Skin of body (tissue), 2 donors: ENCODE results near the gene FGG. TPM values are rescaled to one million over a fixed set of nuclear protein-coding genes. Genes with fewer than 3 reads are reported as not detected.

Experiments used
- DNase-seq: peaks from one replicate; lab custom pipeline; 2025; lab: John Stamatoyannopoulos, UW
- total RNA-seq: library from RNA; depleted of rRNA; stranded (reverse); fragments of >200 nt; gene quantifications from one replicate; pipeline ENCODE4 v1.2.3, GENCODE V29; 2014

FGG gene
- total RNA-seq, 1 donor from 2014 or later = not detected

DNA sequence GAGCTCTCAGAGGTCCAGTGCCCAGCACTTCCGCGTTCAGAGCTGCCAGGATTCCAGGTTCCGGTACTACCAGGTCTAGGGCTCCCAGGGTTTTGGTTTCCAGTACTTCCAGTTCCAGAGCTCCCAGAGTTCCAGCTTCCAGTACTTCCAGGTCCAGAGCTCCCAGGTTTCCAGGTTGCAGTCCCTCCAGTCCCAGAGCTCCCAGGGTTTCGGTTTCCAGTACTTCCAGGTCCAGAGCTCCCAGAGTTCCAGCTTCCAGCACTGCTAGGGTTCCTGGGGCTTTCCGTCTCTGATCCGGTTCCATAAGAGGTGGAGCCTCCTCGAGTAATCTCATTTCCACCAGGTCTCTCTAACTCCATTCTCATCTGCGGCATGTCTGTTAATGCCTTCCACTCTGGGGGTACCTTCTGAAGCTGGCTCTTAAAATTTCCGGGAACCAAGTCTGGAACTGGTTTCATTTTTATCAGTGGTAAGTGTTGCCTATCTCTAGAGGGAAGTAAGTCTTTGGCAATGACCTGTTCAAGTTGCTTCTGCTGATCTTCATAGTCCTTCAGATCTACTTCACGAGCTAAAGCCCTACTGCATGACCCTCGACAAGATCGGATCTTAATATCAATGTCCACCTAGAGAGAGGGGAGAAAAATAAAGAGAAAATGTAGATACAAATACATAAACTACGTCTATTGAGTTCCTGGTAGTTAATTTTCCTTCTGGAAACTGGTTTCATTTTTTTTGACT is 26.0 kb downstream of the FGG start:
- no peak for DNase-seq

- DNase-seq = no peak
Observed at GRCh38 chr4:154585369-154586018, 27.0 kb downstream of the FGG start.

- no peak for DNase-seq
Observed at GRCh38 chr4:154584259-154584658, 28.2 kb downstream of the FGG start.

DNA sequence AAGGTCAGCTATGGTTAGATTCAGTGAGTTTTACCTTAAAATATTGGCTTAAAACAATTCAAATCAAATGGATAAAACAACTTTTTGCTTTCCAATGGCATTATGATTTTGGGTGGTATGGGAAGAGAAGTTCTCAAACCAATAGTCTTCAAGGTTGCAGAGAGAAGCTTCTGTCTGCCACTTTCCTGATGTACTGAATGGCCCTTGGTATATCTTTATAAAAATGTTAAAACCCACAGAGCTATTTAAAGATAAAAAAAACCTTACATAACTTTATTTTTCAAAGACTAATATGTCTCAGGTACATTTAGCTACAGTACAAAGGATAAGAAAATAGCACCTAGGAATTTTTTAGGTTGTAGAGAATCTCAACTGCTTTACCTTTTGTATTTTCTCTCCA is 28.8 kb downstream of the FGG start:
- DNase-seq = no peak

- no peak for DNase-seq
Observed at GRCh38 chr4:154583230-154583629, 29.2 kb downstream of the FGG start.

GRCh38 chr4:154582723-154583122 is 29.7 kb downstream of the FGG start:
- DNase-seq = no peak

DNA sequence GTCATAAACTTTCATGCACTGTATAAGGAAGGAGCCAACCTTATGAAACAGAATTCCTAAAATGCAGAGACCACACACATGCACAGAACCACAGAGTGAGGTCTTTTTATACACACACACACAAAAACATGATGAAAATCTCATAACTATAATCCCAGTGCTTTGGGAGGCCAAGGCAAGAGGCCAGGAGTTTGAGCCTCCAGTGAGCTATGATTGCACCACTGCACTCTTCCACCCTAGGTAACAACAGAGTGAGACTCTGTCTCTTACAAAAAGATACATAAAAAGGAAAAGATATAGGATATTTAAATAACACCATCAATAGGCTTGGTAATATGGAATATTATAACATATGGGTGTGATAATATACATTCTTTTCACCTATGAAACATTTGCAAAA is 32.5 kb downstream of the FGG start:
- no peak for DNase-seq

DNA sequence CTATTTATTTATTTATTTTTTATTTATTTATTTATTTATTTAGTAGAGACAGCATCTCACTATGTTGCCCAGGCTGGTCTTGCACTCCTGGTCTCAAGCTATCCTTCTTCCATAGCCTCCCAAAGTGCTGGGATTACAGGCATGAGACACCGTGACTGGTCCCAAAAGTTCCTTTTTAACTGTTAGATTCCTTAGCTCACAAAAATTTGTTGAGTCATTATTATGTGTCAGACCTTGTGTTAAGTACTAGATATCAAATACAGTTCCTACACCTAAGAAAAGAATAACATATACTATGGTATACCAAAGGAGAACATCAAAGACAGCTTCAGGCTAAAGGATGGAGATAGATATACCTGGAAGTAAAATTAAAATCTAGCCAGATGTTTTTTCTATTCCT is 33.5 kb downstream of the FGG start:
- no peak for DNase-seq

DNA sequence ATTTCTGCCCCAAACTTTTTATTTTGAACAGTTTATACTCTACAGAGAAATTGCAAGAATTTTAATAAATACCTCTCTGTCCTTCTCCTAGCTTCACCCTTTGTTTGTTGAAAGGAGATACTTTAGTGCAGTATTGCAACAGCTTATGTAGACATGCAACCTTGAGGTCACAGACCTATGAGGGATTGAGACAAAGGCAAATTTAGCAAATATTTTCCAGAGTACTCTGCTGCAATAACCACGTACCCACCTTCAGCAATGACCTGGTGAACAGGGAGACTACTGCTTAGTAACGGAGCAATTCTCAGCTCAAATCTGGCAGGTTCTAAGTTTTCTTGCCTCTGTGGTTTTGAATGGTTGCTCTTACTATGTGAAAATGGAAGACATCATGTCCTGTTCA is 35.1 kb downstream of the FGG start:
- DNase-seq = no peak

GRCh38 chr4:154574311-154574710 is 38.1 kb downstream of the FGG start:
- DNase-seq = no peak

DNA sequence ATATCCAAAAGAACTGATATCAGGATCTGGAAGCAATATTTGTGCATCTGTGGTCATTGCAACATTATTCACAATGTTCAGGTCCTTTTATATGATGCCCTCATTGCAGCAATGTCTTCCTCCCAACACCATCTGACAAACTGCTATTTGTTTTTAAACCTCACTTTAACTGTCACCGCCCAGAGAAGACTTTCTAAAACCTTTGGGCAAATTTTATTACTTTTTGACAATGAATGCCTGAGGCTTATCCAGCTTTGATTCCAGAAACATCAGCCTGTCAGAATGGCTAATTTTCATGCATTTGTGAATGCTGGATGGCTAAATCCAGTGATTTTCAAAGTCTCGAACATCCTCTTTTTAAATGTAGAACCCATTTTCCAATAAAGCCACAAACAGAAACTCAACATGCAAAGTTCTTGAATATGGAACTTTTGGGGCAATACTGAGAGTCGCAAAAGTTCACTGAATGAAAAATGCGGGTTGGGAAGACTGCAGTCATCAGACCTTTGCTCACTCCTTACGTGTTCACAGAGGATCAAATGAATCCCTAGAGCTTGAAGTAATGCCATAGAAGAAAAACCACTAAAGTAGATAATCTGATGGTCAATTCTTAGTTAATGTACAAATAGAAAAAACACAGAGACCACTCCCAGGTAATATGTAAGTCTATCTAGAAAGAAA is 39.1 kb downstream of the FGG start:
- no peak for DNase-seq

GRCh38 chr4:154569584-154569983 is 42.9 kb downstream of the FGG start:
- no peak for DNase-seq

- no peak for DNase-seq
Observed at GRCh38 chr4:154569028-154569427, 43.4 kb downstream of the FGG start.

- no peak for DNase-seq
Observed at GRCh38 chr4:154566639-154567204, 45.7 kb downstream of the FGG start.

DNA sequence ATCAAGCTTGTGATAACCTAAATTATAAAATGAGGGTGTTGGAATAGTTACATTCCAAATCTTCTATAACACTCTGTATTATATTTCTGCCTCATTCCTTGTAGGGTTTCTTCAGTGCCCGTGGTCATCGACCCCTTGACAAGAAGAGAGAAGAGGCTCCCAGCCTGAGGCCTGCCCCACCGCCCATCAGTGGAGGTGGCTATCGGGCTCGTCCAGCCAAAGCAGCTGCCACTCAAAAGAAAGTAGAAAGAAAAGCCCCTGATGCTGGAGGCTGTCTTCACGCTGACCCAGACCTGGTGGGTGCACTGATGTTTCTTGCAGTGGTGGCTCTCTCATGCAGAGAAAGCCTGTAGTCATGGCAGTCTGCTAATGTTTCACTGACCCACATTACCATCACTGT is 46.8 kb downstream of the FGG start:
- no peak for DNase-seq

- no peak for DNase-seq
Observed at GRCh38 chr4:154564311-154564710, 48.1 kb downstream of the FGG start.

GRCh38 chr4:154562697-154563254 is 49.7 kb downstream of the FGG start, which contains the start of gene FGB:
Gene FGB (plus strand): TSS chr4:154563011. CDS start chr4:154563019, 8 bp downstream.
- no peak for DNase-seq

DNA sequence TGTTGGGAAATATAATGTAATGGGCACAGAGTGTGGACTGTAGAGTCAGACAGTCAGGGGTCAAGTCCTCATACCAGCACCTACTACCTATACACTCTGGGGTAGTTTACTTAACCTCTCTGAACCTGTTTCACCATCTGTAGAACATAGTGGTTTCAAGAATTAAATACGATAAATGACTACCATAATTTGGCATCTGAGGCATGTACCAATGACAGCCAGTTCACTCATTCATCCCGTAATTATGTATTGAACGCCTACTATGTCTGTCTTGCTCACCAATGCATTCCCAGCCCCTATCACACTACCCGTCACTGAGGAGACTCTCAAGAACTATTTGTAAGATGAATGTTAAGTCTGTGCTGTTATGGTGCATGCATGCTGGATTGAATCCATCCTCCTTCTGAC is 51.6 kb downstream of the FGG start:
- no peak for DNase-seq

- no peak for DNase-seq
Observed at GRCh38 chr4:154560419-154560801, 52.0 kb downstream of the FGG start.

DNA sequence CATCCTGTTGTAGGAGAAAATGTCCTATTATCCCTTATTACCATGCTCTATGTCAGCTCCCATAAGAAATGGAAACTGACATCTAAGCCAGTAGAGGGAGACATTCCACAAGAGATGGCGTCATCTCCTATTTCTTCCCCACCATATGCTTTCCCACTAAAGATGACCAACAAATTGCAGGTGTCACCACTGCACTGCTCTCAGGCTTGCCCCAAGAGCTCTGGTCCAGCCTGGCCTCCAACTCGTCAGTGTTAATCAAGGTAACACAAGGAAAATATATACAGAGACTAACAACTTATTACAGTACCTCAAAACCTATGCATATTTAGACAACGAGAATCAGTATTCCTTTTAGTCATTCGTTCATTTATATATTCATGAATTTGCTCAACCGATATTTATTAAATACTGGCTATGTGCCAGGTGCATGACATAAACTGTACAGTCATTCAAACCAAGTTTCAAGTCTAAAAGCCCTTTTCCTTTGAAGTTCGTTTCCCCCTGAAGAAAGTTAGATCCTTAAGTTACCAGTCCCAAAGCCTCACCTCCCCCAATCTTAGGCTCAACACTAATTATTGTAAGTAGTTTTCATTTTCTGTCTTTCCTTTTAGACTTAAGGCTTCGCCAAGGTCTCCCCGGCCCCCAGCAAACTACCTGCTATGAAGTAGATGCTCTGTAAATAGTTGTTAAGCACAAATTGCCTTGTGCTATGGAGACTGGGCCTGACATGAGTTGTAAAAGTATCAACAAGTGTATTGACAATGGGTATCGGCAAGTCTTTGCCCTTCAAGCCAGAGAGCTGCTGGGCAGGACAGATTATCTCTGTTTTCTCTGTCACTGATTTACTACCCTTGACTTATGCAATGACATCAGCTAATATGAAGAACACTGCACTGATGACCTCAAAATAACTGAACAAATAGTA is 52.7 kb downstream of the FGG start:
- no peak for DNase-seq

- no peak for DNase-seq
Observed at GRCh38 chr4:154559141-154559493, 53.3 kb downstream of the FGG start.
